SK-N-SH treated with all-trans-retinoic acid at 6 μM for 48 hours (cell line): Measurements from ENCODE around the gene MINDY4B.

Experiments
- ATAC-seq: fragments of 200-7000 bp; cut with Tn5 transposase; 3 replicates; pipeline ENCODE4 v1.9.1; 2020; ENCODE audit warnings: mild to moderate bottlenecking, moderate library complexity
- ARNTL ChIP-seq: fragments of 450-650 bp; formaldehyde crosslinking; IDR thresholded peaks from 2 replicates; pipeline ENCODE4 v1.5.0; 2020; ENCODE audit warnings: low read depth, mild to moderate bottlenecking, moderate library complexity, borderline replicate concordance
- CSDC2 ChIP-seq: fragments of 250-450 bp; sonication (Bioruptor Pico); IDR thresholded peaks from 2 replicates; pipeline ENCODE4 v1.5.0; 2020; ENCODE audit warnings: mild to moderate bottlenecking, moderate library complexity
- ESRRG ChIP-seq: fragments of 250-450 bp; sonication (Bioruptor Pico); IDR thresholded peaks from 2 replicates; pipeline ENCODE4 v1.6.1; 2021; ENCODE audit warnings: mild to moderate bottlenecking
- GLIS3 ChIP-seq: fragments of 250-450 bp; sonication (Bioruptor Pico); IDR thresholded peaks from 2 replicates; pipeline ENCODE4 v1.5.0; 2020; ENCODE audit warnings: mild to moderate bottlenecking, moderate library complexity
- ISL1 ChIP-seq: fragments of 250-450 bp; sonication (Bioruptor Pico); IDR thresholded peaks from 2 replicates; pipeline ENCODE4 v2.1.2; 2022; ENCODE audit warnings: mild to moderate bottlenecking, moderate library complexity
- OSR1 ChIP-seq: fragments of 250-450 bp; sonication (Bioruptor Pico); IDR thresholded peaks from 2 replicates; pipeline ENCODE4 v1.8.0; 2022; ENCODE audit warnings: moderate library complexity, mild to moderate bottlenecking, inconsistent platforms
- PPARA ChIP-seq: fragments of 250-450 bp; sonication (Bioruptor Pico); IDR thresholded peaks from 2 replicates; pipeline ENCODE4 v1.5.0; 2020; ENCODE audit warnings: mild to moderate bottlenecking, borderline replicate concordance
- RARB ChIP-seq: fragments of 250-450 bp; sonication (Bioruptor Pico); IDR thresholded peaks from 2 replicates; pipeline ENCODE4 v1.8.0; 2021; ENCODE audit warnings: mild to moderate bottlenecking, moderate library complexity
- SNAI2 ChIP-seq: fragments of 250-450 bp; sonication (Bioruptor Pico); IDR thresholded peaks from 2 replicates; pipeline ENCODE4 v1.5.0; 2020; ENCODE audit warnings: mild to moderate bottlenecking, moderate library complexity
- TCF4 ChIP-seq: fragments of 250-450 bp; sonication (Bioruptor Pico); IDR thresholded peaks from 2 replicates; pipeline ENCODE4 v1.8.0; 2021; ENCODE audit warnings: mild to moderate bottlenecking, moderate library complexity, borderline replicate concordance
- ZC3H10 ChIP-seq: fragments of 250-450 bp; sonication (Bioruptor Pico); IDR thresholded peaks from 2 replicates; pipeline ENCODE4 v1.5.1; 2021; ENCODE audit warnings: mild to moderate bottlenecking, moderate library complexity
- ZFP3 ChIP-seq: fragments of 250-450 bp; sonication (Bioruptor Pico); IDR thresholded peaks from 2 replicates; pipeline ENCODE4 v1.5.0; 2020; ENCODE audit warnings: mild to moderate bottlenecking, moderate library complexity
- ZFP30 ChIP-seq: fragments of 450-650 bp; formaldehyde crosslinking; IDR thresholded peaks from 2 replicates; pipeline ENCODE4 v1.5.0; 2022; ENCODE audit warnings: mild to moderate bottlenecking, moderate library complexity
- ZNF565 ChIP-seq: fragments of 450-650 bp; formaldehyde crosslinking; conservative IDR thresholded peaks from 2 replicates; pipeline ENCODE4 v1.5.0; 2020; ENCODE audit warnings: low read depth, mild to moderate bottlenecking, moderate library complexity
- ZNF70 ChIP-seq: fragments of 450-650 bp; formaldehyde crosslinking; IDR thresholded peaks from 2 replicates; pipeline ENCODE4 v1.5.0; 2020; ENCODE audit warnings: mild to moderate bottlenecking, moderate library complexity
- ZNF8 ChIP-seq: fragments of 450-650 bp; formaldehyde crosslinking; IDR thresholded peaks from 2 replicates; pipeline ENCODE4 v1.5.0; 2020; ENCODE audit warnings: mild to moderate bottlenecking, moderate library complexity
- TF ChIP-seq, protein P1 (sequence below): fragments of 250-450 bp; sonication (Bioruptor Pico); IDR thresholded peaks from 2 replicates; pipeline ENCODE4 v1.5.1; 2020; ENCODE audit warnings: low read depth, mild to moderate bottlenecking, moderate library complexity
- TF ChIP-seq, protein P2 (sequence below): fragments of 250-450 bp; sonication (Bioruptor Pico); IDR thresholded peaks from 2 replicates; pipeline ENCODE4 v1.8.0; 2020; ENCODE audit warnings: mild to moderate bottlenecking, moderate library complexity, borderline replicate concordance
- TF ChIP-seq, protein P3 (sequence below): fragments of 250-450 bp; sonication (Bioruptor Pico); IDR thresholded peaks from 2 replicates; pipeline ENCODE4 v1.5.0; 2020; ENCODE audit warnings: mild to moderate bottlenecking, moderate library complexity
- TF ChIP-seq, protein P4 (sequence below): fragments of 250-450 bp; sonication (Bioruptor Pico); IDR thresholded peaks from 2 replicates; pipeline ENCODE4 v1.5.1; 2021; ENCODE audit warnings: mild to moderate bottlenecking, moderate library complexity

The MINDY4B gene

DNA sequence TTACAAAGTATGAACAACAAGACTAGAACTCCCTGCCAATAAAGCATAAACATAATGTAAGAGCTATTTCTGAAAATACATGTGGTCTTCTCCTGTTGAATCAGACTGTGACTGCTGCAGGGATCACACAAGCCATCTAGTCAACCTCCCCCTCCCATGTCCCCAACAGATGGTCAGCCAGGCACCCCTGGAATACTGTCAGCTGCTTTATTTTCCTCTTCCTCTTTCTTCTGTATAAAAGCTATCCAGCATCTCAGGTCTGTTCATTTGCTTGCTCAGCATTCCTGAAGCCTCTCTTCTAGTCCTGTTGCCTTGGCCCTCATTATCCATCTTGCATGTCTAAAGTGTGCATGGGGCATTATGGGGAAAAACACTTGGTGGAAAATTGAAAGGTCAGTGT lies 6.5 kb upstream of the MINDY4B start:
- ATAC-seq = no peak
- TF ChIP-seq ZC3H10 (no peak), ZNF70 (CRISPR knock-in tag) (no peak), ZNF8 (CRISPR knock-in tag) (no peak), TCF4 (no peak), ZFP30 (CRISPR knock-in tag) (no peak)
- TF ChIP-seq, protein P1, sequence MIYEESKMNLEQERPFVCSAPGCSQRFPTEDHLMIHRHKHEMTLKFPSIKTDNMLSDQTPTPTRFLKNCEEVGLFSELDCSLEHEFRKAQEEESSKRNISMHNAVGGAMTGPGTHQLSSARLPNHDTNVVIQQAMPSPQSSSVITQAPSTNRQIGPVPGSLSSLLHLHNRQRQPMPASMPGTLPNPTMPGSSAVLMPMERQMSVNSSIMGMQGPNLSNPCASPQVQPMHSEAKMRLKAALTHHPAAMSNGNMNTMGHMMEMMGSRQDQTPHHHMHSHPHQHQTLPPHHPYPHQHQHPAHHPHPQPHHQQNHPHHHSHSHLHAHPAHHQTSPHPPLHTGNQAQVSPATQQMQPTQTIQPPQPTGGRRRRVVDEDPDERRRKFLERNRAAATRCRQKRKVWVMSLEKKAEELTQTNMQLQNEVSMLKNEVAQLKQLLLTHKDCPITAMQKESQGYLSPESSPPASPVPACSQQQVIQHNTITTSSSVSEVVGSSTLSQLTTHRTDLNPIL (CRISPR knock-in tag) = no peak

DNA sequence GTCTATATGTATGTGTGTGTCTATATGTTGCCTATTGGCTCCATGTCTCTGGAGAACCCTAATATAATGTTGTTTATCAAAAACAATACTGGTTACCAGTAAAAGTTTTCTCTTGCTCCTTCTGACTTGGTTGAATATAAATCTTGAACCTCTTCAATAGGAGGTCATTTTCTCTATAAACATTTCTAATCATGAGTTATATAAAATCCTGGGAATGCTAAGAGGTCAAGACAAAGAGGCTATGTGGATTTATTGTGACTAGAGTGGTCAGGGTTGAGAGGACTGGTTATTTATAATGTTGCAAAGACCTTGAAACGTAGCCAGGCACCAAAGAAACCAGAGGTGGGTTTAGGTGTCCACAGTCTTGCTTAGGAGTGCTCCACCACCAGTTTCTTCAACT lies 1.2 kb upstream of the MINDY4B start:
- no peak for TF ChIP-seq SNAI2 (CRISPR knock-in tag)
- TF ChIP-seq ZC3H10 = no peak
- no peak for TF ChIP-seq CSDC2 (CRISPR knock-in tag)
- no peak for TF ChIP-seq ARNTL
- TF ChIP-seq ISL1 (CRISPR knock-in tag) = no peak
- TF ChIP-seq, protein P2, sequence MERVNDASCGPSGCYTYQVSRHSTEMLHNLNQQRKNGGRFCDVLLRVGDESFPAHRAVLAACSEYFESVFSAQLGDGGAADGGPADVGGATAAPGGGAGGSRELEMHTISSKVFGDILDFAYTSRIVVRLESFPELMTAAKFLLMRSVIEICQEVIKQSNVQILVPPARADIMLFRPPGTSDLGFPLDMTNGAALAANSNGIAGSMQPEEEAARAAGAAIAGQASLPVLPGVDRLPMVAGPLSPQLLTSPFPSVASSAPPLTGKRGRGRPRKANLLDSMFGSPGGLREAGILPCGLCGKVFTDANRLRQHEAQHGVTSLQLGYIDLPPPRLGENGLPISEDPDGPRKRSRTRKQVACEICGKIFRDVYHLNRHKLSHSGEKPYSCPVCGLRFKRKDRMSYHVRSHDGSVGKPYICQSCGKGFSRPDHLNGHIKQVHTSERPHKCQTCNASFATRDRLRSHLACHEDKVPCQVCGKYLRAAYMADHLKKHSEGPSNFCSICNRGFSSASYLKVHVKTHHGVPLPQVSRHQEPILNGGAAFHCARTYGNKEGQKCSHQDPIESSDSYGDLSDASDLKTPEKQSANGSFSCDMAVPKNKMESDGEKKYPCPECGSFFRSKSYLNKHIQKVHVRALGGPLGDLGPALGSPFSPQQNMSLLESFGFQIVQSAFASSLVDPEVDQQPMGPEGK (CRISPR knock-in tag) = no peak
- TF ChIP-seq, protein P3, sequence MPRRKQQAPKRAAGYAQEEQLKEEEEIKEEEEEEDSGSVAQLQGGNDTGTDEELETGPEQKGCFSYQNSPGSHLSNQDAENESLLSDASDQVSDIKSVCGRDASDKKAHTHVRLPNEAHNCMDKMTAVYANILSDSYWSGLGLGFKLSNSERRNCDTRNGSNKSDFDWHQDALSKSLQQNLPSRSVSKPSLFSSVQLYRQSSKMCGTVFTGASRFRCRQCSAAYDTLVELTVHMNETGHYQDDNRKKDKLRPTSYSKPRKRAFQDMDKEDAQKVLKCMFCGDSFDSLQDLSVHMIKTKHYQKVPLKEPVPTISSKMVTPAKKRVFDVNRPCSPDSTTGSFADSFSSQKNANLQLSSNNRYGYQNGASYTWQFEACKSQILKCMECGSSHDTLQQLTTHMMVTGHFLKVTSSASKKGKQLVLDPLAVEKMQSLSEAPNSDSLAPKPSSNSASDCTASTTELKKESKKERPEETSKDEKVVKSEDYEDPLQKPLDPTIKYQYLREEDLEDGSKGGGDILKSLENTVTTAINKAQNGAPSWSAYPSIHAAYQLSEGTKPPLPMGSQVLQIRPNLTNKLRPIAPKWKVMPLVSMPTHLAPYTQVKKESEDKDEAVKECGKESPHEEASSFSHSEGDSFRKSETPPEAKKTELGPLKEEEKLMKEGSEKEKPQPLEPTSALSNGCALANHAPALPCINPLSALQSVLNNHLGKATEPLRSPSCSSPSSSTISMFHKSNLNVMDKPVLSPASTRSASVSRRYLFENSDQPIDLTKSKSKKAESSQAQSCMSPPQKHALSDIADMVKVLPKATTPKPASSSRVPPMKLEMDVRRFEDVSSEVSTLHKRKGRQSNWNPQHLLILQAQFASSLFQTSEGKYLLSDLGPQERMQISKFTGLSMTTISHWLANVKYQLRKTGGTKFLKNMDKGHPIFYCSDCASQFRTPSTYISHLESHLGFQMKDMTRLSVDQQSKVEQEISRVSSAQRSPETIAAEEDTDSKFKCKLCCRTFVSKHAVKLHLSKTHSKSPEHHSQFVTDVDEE (CRISPR knock-in tag) = no peak
- no peak for TF ChIP-seq ZFP30 (CRISPR knock-in tag)
- TF ChIP-seq ESRRG (CRISPR knock-in tag) = no peak
- TF ChIP-seq GLIS3 = no peak
- TF ChIP-seq OSR1 (CRISPR knock-in tag) = no peak
- ATAC-seq = no peak

DNA sequence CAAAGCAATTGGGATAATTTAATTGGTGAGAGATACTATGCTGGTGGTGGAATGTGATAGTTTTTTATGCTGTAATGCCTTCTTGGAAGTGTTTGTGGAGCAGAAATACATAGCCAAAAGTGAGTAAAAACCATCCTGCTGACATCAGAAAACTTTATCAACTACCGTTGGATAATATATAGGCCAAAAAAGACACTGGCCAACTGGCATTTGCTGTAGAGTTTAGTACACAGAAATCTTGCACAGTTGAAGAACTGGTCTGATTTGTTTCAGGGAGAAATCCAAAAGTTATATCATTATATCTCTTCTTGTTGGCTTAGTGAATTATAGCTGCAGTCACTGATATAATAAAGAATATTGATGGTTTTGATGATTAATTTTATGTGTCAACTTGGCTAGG lies 507 bp upstream of the MINDY4B start:
- ATAC-seq = no peak
- TF ChIP-seq ZNF8 (CRISPR knock-in tag) (no peak), ZC3H10 (no peak), ZFP3 (CRISPR knock-in tag) (no peak), SNAI2 (CRISPR knock-in tag) (no peak), ZNF565 (no peak), RARB (no peak), GLIS3 (no peak), ARNTL (no peak), OSR1 (CRISPR knock-in tag) (no peak), ZFP30 (CRISPR knock-in tag) (no peak), CSDC2 (CRISPR knock-in tag) (no peak), ISL1 (CRISPR knock-in tag) (no peak), PPARA (CRISPR knock-in tag) (no peak), ZNF70 (CRISPR knock-in tag) (no peak), ESRRG (CRISPR knock-in tag) (no peak)
- TF ChIP-seq, protein P2 (CRISPR knock-in tag) = no peak
- TF ChIP-seq, protein P3 (CRISPR knock-in tag) = no peak
- TF ChIP-seq, protein P1 (CRISPR knock-in tag) = no peak
- TF ChIP-seq, protein P4, sequence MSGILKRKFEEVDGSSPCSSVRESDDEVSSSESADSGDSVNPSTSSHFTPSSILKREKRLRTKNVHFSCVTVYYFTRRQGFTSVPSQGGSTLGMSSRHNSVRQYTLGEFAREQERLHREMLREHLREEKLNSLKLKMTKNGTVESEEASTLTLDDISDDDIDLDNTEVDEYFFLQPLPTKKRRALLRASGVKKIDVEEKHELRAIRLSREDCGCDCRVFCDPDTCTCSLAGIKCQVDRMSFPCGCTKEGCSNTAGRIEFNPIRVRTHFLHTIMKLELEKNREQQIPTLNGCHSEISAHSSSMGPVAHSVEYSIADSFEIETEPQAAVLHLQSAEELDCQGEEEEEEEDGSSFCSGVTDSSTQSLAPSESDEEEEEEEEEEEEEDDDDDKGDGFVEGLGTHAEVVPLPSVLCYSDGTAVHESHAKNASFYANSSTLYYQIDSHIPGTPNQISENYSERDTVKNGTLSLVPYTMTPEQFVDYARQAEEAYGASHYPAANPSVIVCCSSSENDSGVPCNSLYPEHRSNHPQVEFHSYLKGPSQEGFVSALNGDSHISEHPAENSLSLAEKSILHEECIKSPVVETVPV (CRISPR knock-in tag) = no peak
